B cell (primary cell): Measurements from ENCODE around the gene DZIP1L.

ENCODE experiments used
- EZH2 ChIP-seq: IDR thresholded peaks from 2 replicates; pipeline ENCODE4 v1.6.1; 2012; ENCODE audit warnings: borderline replicate concordance, low read depth, mild to moderate bottlenecking, moderate library complexity, low read length; ENCODE audit not compliant: insufficient read depth, poor library complexity, severe bottlenecking
- TF ChIP-seq, protein P1 (sequence below): fragments of 200-600 bp; IDR thresholded peaks from one replicate; pipeline ENCODE4 v1.8.0; 2022; ENCODE audit warnings: antibody characterized with exemption, mild to moderate bottlenecking

DNA sequence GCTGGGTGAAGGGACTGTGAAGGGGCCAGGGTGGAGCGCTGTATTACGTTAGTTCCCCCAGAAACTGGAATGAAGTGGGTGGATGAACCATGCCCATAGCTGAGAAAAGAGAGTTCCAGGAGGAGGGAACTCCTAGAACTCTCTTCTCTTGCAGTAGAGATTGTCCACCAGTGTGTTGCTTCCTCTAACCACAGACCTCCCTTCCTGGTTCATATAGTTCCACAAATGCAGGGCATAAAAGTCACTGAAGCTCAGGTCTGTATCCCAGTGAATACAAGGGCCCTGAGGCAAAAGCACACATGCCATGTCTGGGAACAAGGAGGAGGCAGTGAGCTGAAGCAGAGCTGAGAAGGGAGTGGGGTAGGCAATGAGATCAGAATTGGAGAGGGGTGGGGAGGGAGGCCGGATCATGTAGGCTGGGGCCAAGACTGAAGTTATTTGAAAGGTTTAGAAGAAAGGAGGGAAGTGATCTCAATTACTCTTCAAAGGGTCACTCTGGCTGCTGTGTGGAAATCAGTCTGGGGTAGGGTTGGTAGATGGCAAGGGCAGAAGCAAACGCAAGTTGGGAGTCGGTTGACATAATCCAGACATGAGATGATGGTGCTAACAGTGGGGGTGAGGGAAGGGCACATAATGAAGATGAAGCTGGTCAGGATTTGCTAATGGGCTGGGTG, 10.3 kb upstream of the DZIP1L start:
- TF ChIP-seq, protein P1, sequence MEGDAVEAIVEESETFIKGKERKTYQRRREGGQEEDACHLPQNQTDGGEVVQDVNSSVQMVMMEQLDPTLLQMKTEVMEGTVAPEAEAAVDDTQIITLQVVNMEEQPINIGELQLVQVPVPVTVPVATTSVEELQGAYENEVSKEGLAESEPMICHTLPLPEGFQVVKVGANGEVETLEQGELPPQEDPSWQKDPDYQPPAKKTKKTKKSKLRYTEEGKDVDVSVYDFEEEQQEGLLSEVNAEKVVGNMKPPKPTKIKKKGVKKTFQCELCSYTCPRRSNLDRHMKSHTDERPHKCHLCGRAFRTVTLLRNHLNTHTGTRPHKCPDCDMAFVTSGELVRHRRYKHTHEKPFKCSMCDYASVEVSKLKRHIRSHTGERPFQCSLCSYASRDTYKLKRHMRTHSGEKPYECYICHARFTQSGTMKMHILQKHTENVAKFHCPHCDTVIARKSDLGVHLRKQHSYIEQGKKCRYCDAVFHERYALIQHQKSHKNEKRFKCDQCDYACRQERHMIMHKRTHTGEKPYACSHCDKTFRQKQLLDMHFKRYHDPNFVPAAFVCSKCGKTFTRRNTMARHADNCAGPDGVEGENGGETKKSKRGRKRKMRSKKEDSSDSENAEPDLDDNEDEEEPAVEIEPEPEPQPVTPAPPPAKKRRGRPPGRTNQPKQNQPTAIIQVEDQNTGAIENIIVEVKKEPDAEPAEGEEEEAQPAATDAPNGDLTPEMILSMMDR, result no peak
- TF ChIP-seq EZH2, result no peak
